HUES64 (cell line): ENCODE results near the gene ELP5.
A peak's percentile ranks its signal among the peaks of the same experiment; 100 is the strongest.

ENCODE experiments used
- H3K27ac ChIP-seq: 2 replicates; pipeline ENCODE4 v1.7.0; 2013; ENCODE audit warnings: low read depth, low read length, inconsistent platforms
- H3K27me3 ChIP-seq: 2 replicates; pipeline ENCODE4 v1.6.1; 2013; ENCODE audit warnings: mild to moderate bottlenecking, low read length; ENCODE audit not compliant: insufficient read depth
- H3K36me3 ChIP-seq: 2 replicates; pipeline ENCODE4 v1.6.1; 2013; ENCODE audit warnings: mild to moderate bottlenecking, low read length; ENCODE audit not compliant: insufficient read depth
- H3K4me1 ChIP-seq: 2 replicates; pipeline ENCODE4 v1.6.1; 2013; ENCODE audit warnings: mild to moderate bottlenecking, low read length, moderate library complexity; ENCODE audit not compliant: insufficient read depth
- H3K4me3 ChIP-seq: 2 replicates; pipeline ENCODE4 v1.5.1; 2013; ENCODE audit warnings: mild to moderate bottlenecking, low read length, moderate library complexity
- H3K9ac ChIP-seq: 2 replicates; pipeline ENCODE4 v1.6.1; 2013; ENCODE audit warnings: mild to moderate bottlenecking, low read depth, low read length
- H3K9me3 ChIP-seq: 2 replicates; pipeline ENCODE4 v1.6.1; 2013; ENCODE audit warnings: low read depth, low read length; ENCODE audit not compliant: insufficient read depth
- WGBS: fragments of 150-250, 120-280 bp; methylation state at CpG from one replicate; pipeline ENCODE4 v1.1.7; 2013; ENCODE audit warnings: missing lambda C conversion rate; 5-methylcytosine and 5-hydroxymethylcytosine counted together

The ELP5 gene

GRCh38 chr17:7307686-7308624, 55.9 kb downstream of the ELP5 start:
- under 1% methylated on average over 104 of the region's 104 CpGs for WGBS
- Histone ChIP-seq H3K27me3 (no peaks in the 10 kb centered on the region), H3K36me3 (peaks cover 36% of the 10 kb centered on the region), H3K9ac (peak overlapping the region; percentile 100), H3K4me1 (no peaks in the 10 kb centered on the region), H3K27ac (peak overlapping the region; percentile 100), H3K9me3 (no peaks in the 10 kb centered on the region), H3K4me3 (peak overlapping the region; percentile 94)

GRCh38 chr17:7308625-7309433, 56.8 kb downstream of the ELP5 start:
- WGBS, result 0% methylated on average over 11 of the region's 14 CpGs
- peak overlapping the region; percentile 94 for H3K4me3 ChIP-seq
- no peaks in the 10 kb centered on the region for H3K9me3 ChIP-seq
- H3K4me1 ChIP-seq, result no peaks in the 10 kb centered on the region
- peaks cover 45% of the 10 kb centered on the region for H3K36me3 ChIP-seq
- H3K27ac ChIP-seq, result peak overlapping the region; percentile 100
- H3K27me3 ChIP-seq, result no peaks in the 10 kb centered on the region
- H3K9ac ChIP-seq, result peak overlapping the region; percentile 100
